Anterior cingulate cortex (tissue), 58 donors: ENCODE measurements around the gene INPP5A.

Experiments
- DNase-seq, 58 donors: peaks; one replicate each; lab custom pipeline; 2025; lab: John Stamatoyannopoulos, UW

The INPP5A gene

GRCh38 chr10:132532749-132533560, 4.6 kb upstream of the INPP5A start:
- DNase-seq: no peak

GRCh38 chr10:132533571-132534260, 3.9 kb upstream of the INPP5A start:
- no peak for DNase-seq

DNA sequence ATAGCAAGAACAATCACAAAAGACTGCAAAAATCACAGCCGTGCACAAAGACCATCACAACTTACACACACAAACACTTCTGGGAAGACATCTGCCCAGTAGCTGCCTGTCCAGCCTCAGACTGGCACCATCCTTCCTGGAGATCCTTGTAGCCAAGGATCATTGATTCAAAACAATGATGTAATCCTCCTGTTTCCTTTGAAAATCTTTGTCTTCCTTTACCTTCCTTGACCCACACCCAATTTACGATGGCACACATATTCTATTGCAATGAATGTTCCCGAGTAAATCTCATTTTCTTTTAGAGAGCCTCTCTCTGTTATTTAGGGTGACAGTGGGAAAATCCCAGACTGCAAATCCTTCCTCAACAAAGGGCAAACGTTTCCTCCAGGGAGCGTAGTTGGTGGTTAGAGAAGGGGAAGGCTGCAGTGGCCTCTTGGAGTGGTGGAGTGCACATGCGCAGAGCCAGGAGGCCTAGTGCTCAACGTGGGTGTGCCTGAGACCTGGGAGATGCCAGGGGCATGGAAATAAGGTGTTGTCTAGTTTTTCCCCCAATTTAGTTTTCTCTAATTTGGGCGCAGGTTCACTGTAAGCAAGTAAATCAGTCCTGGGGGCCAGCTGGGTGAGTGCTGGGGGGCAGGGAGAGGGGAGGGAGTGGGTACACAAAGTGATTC, 3.1 kb upstream of the INPP5A start:
- DNase-seq: no peak

DNA sequence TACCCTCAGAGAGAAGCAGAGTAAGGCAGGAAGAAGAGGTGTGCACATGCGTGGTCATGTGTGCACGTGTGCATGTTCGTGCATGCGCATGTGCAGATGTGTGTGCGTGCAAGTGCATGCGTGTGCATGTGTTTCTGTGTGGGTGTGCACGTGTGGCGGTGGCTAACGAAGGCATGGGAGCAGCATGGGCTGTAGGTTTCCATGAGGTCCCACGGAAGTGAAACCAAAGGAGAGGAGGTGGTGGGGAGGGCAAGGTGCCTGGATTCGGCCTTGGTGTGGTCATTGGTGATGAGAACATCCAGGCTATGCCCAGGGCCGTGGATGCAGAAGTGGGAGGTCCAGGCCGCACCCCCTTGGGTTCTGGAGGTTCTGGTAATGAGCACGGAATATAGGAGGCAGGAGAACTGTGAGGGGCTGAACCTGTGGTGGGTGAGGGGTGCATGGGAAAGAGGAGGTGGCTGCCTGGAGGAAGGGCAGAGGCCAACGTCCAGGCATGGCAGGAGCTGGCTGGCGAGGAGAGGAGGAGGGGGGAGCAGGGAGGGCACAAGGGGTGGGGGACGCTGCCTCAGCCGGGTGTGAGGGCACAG, 2.4 kb upstream of the INPP5A start:
- DNase-seq: no peak

DNA sequence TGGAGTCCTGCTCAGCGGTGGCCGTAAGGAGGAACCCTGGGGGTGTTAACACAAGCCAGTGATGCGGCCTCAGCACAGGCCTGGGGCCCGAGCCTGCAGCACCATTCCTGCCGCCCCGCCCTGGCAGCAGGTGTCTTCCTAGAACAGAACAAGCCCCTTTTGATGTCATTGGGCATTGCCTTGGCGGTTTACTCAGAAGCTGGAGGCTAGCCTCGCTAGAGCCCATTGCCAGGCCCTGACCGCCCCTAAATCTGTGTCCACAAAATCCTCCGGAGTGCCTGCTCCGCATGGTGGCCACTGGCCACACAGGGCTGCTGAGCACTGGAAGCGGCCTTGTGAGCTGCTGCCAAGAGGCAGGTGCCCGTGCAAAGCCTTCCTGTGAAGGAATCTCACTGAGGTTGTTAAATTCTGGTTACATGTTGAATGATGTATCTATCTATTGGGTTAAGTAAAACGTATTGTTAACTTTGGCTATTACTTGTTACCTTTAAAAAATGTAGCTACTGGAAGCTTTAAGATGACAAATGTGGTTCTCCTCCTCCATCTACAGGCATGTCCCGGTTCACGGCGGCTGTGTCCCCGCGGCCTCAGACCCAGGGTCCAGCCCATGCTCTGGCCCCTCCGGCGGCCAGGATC, 1.2 kb upstream of the INPP5A start:
- peak in 4 of 58 donors; percentile 12 to 44 (median 21) for DNase-seq

DNA sequence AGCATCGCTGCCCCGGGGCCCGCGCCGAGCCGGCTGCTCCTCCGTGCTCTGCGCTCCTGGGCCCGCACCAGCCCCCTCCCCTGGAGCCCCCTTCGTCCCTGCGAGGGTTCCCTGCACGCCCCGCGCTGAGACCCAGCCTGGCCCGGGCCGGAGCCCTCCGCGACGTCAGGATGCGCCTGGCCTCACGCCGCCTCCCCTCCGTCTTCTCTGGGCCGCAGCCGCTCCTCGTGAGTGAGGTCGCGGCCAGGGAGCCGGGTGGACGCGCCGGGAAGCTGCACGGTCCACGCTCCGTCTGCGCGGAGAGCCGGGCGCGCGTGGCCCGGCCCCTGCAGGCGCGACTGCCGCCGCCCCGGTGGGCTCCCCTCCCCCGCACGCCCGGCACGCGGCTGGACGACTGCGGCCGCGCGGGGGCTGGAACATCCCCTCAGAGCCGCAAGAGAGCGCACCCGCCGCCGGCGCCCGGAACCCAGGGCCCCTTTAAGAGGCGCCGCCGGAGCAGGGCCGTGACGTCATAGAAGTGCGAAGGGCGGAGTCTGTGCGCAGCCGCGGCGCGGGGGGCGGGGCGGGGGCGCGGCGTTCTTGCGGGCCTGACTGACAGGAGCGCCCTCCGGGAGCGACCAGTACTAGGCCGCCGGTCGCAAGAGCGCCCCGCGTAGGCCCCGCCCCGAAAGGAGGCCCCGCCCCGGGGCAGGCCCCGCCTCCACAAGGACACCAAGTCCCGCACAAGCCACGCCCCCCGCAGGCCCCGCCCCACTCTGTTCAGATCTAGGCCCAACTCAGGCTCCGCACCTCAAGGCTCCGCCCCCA, 507 bp upstream of the INPP5A start:
- peak; percentile 98 to 100 (median 100) for DNase-seq

GRCh38 chr10:132538031-132538789, 623 bp downstream of the INPP5A start:
- DNase-seq: peak in 1 of 58 donors; percentile 32

GRCh38 chr10:132538790-132539421, 1.3 kb downstream of the INPP5A start:
- DNase-seq: no peak

GRCh38 chr10:132539431-132539839, 1.8 kb downstream of the INPP5A start:
- DNase-seq: peak in 9 of 58 donors; percentile 15 to 47 (median 33)

DNA sequence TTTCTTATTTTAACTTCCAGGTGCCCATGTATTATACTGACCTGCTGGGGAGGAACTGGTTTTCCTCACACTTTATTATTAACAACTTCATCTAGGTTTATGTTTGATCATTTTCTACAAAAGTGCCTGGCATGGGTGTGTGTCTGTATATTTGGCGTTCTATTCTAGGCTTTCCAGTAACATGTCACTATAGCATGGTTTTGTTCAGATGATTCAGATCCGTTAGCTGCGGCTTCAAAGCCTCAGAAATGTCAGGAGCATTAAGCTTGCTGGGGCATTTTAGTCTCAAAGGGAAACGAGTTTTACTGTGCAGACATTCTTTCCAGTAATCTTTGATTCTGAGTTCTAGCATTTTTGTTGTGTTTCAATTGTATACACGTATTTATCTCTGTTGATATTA, 2.3 kb downstream of the INPP5A start:
- no peak for DNase-seq

- DNase-seq: no peak
These were observed 2.9 kb downstream of the INPP5A start for GRCh38 chr10:132540456-132540855.

GRCh38 chr10:132541129-132541528, 3.5 kb downstream of the INPP5A start:
- DNase-seq: no peak

- no peak for DNase-seq
These were observed 4.0 kb downstream of the INPP5A start for GRCh38 chr10:132541601-132542011.

GRCh38 chr10:132542086-132542775, 4.6 kb downstream of the INPP5A start:
- no peak for DNase-seq

DNA sequence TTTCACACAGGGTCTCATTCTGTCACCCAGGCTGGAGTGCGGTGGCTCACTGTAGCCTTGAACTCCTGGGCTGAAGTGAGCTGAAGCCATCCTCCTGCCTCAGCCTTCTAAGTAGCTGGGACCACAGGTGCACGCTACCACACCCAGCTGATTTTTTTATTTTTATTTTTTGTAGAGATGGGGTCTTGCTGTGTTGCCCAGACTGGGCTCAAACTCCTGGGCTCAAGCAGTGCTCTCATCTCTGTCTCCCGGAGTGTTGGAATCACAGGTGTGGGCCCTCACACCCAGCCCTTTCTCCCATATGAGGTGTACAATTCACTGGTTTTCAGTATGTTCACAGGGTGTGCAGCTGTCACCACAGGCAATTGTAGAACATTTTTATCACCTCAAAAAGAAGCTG, 5.2 kb downstream of the INPP5A start:
- no peak for DNase-seq

GRCh38 chr10:132543916-132544743, 6.5 kb downstream of the INPP5A start:
- DNase-seq: no peak
